Fibroblast of mammary gland (primary cell): Measurements from ENCODE around the gene PTPRK.

ENCODE experiments used
- DNase-seq: peaks from one replicate; pipeline ENCODE4 v3.0.0-alpha.2; 2010; ENCODE audit warnings: low read depth
- H3K4me3 ChIP-seq: 2 replicates; pipeline ENCODE4 v1.5.1; 2011; ENCODE audit warnings: low read depth, mild to moderate bottlenecking, low read length, moderate library complexity; ENCODE audit not compliant: control insufficient read depth
- CTCF ChIP-seq: conservative IDR thresholded peaks from 2 replicates; pipeline ENCODE4 v1.5.1; 2011; ENCODE audit warnings: low read depth, low read length, inconsistent platforms; ENCODE audit not compliant: control insufficient read depth, insufficient read depth

The PTPRK gene

DNA sequence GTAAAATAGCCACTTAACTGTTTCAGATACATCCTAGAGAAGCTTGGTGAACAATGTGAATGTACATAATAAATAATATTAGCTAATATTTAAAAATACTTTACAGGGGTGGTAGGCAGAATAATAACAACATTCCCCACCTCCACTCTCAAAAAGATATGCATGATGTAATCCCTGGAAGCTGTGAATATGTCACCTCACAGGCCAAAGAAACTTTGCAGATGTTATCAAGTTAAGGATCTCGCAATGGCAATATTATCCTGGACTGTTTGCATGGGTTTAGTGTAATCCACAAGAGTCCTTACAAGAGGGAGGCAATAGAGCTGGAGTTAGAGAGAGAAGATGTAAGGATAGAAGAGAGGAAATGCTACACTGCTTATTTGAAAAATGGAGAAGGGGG is 7.0 kb upstream of the PTPRK start:
- no peak overlapping the region for H3K4me3 ChIP-seq
- no peak for TF ChIP-seq CTCF
- no peak for DNase-seq

GRCh38 chr6:128526152-128526914 is 5.9 kb upstream of the PTPRK start:
- TF ChIP-seq CTCF: no peak
- H3K4me3 ChIP-seq: no peak overlapping the region
- no peak for DNase-seq

DNA sequence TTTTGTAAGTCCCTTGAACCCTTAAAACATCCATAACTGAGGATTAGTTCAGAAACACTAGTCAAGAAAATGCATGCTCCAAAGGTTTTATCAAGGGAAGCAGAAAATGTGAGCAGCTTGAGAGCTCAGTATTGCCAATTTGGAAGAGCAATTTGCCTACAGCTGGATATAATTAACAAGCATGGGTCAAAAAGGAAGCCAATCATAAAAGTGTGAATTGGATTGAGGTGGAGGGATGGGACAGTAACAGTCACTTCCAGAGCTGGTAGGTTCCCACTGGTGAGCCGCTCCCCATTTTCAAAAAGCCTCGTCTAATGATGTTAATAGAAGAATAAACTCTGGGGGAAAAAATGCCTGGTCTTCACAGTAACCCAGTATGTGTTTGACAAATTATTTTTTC is 5.0 kb upstream of the PTPRK start:
- H3K4me3 ChIP-seq: no peak overlapping the region
- no peak for DNase-seq
- no peak for TF ChIP-seq CTCF

GRCh38 chr6:128521282-128521632 is 858 bp upstream of the PTPRK start:
- peak; percentile 58 for DNase-seq
- H3K4me3 ChIP-seq: peak overlapping the region; percentile 75
- TF ChIP-seq CTCF: no peak

- DNase-seq: no peak
- H3K4me3 ChIP-seq: peak overlapping the region; percentile 88
- TF ChIP-seq CTCF: no peak
These were observed 416 bp downstream of the PTPRK start for GRCh38 chr6:128519931-128520435.

DNA sequence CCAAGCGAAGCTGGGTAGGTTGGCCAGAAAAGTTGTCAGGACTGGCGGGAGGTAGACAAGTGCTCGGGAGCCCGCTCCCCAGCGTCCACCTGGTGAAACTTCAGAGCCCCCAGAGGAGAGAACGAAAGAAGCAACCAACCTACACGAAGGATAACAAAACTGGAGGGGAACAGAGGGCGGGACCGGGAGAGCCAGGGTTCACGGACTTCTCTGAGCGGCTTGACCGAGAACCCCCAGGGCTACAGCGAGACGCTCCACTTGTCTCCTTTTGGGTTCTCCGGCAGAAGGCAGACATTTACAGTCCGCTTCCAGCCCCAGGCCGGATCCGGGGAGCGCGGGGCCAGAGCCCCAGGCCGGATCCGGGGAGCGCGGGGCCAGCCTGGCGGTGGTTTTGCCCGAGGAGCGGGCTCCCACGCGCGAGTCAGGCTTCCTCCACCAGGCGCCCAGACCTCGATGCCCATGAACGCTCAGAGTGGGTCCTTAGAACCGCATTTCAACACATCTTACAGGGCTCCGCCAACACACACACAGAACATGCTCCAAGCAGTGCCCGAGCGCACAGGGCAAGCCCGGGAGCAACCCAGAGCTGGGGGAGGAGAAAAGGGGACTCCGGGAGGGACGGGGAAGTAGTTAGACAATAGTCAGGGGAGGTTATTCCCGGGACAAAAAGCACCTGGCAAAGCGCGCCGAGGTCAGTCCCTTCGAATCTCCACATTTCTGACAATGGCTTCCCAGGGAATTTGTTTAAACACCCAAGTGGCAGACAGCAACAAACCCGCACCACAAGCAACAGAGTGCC is 1.1 kb downstream of the PTPRK start:
- TF ChIP-seq CTCF: peak; percentile 10
- H3K4me3 ChIP-seq: peak overlapping the region; percentile 88
- DNase-seq: peak; percentile 45
